Measurements from ENCODE around the gene HTR4.
"Not testable (repeated sequence)": the region's sequence is repeated elsewhere in the genome, so short reads cannot be mapped to it uniquely, and the experiment has no call there.

HTR4 gene

GRCh38 chr5:148474025-148474511 lies 180.3 kb downstream of the HTR4 start:
- no peak overlapping the region for H3K4me3 ChIP-seq (replicated peaks; ENCODE audit: low read depth, low read length)
- DNase-seq (ENCODE audit: low read depth): peak; percentile 84

GRCh38 chr5:148471379-148471778 lies 182.9 kb downstream of the HTR4 start:
- no peak for TF ChIP-seq CTCF (IDR thresholded peaks at IDR 0.05; ENCODE audit: low read length, missing control alignments)
- H3K4me3 ChIP-seq (replicated peaks; ENCODE audit: low read depth, low read length): no peak overlapping the region
- peak; percentile 21 for DNase-seq (ENCODE audit: low read depth)

More at GRCh38 chr5:148474025-148474511, 180.3 kb downstream of the HTR4 start:
- no peak for TF ChIP-seq CTCF (IDR thresholded peaks at IDR 0.05; ENCODE audit: low read length, missing control alignments)

GRCh38 chr5:148469501-148469935 lies 184.8 kb downstream of the HTR4 start:
- H3K4me3 ChIP-seq (replicated peaks; ENCODE audit: low read depth, low read length): no peak overlapping the region
- DNase-seq (ENCODE audit: low read depth): peak; percentile 91
- no peak for TF ChIP-seq CTCF (IDR thresholded peaks at IDR 0.05; ENCODE audit: low read length, missing control alignments)

GRCh38 chr5:148468746-148469145 lies 185.6 kb downstream of the HTR4 start:
- not testable (repeated sequence) for DNase-seq (ENCODE audit: low read depth); H3K4me3 ChIP-seq (replicated peaks; ENCODE audit: low read depth, low read length)

- no peak overlapping the region for H3K4me3 ChIP-seq (replicated peaks; ENCODE audit: low read depth, low read length)
- no peak for TF ChIP-seq CTCF (IDR thresholded peaks at IDR 0.05; ENCODE audit: low read length, missing control alignments)
- DNase-seq (ENCODE audit: low read depth): no peak
These were observed 186.4 kb downstream of the HTR4 start for GRCh38 chr5:148467958-148468357.

- TF ChIP-seq CTCF (IDR thresholded peaks at IDR 0.05; ENCODE audit: low read length, missing control alignments): no peak
- no peak for DNase-seq (ENCODE audit: low read depth)
- no peak overlapping the region for H3K4me3 ChIP-seq (replicated peaks; ENCODE audit: low read depth, low read length)
These were observed 188.1 kb downstream of the HTR4 start for GRCh38 chr5:148466236-148466580.

GRCh38 chr5:148465381-148466235 lies 188.7 kb downstream of the HTR4 start:
- no peak for TF ChIP-seq CTCF (IDR thresholded peaks at IDR 0.05; ENCODE audit: low read length, missing control alignments)
- peak; percentile 19 for DNase-seq (ENCODE audit: low read depth)
- H3K4me3 ChIP-seq (replicated peaks; ENCODE audit: low read depth, low read length): no peak overlapping the region

Data from fibroblast of pulmonary artery (primary cell).